ENCODE measurements around the gene RBSN. TPM values are rescaled to one million over a fixed set of nuclear protein-coding genes. Genes with fewer than 3 reads are reported as not detected.
A peak's percentile ranks its signal among the peaks of the same experiment; 100 is the strongest.

Gene RBSN
- total and polyA plus RNA-seq, 2 experiments from 2014 or later: 10.6 to 26.5 TPM

GRCh38 chr3:15097891-15098290 is 1.1 kb downstream of the RBSN start:
- Histone ChIP-seq H3F3A (replicated peaks; ENCODE audit: low read depth) (no peaks in the 10 kb centered on the region), H3K27ac (ENCODE audit: low read depth) (no peak overlapping the region), H3K4me1 (ENCODE audit: insufficient read depth) (no peaks in the 10 kb centered on the region), H3K27me3 (ENCODE audit: insufficient read depth) (no peaks in the 10 kb centered on the region), H3K4me3 (peak overlapping the region; percentile 95), H3K9me2 (ENCODE audit: insufficient read depth) (0 out of 2 replicates have a peak, but pooled peaks cover under 1% of the 10 kb centered on the region), H3K36me3 (ENCODE audit: insufficient read depth) (peaks cover 7% of the 10 kb centered on the region; the same call in 1 of the 2 replicates), H4K20me1 (replicated peaks; ENCODE audit: insufficient read depth) (no peaks in the 10 kb centered on the region), H2AFZ (no peak overlapping the region), H3K79me2 (replicated peaks; ENCODE audit: insufficient read depth) (peaks cover 19% of the 10 kb centered on the region), H3K4me2 (peak overlapping the region; percentile 98)
- TF ChIP-seq ZNF331 (CRISPR knock-in tag; IDR thresholded peaks at IDR 0.05; ENCODE audit: low read depth) (no peak), CREB1 (CRISPR knock-in tag; IDR thresholded peaks at IDR 0.05; ENCODE audit: low read depth) (no peak), ETS1 (IDR thresholded peaks at IDR 0.05) (no peak), ZNF462 (CRISPR knock-in tag; IDR thresholded peaks at IDR 0.05) (no peak), CTCF (conservative IDR thresholded peaks at IDR 0.05; ENCODE audit: low read depth in 2 of 2) (no peak), EZH2phosphoT487 (IDR thresholded peaks at IDR 0.05; ENCODE audit: unreplicated experiment) (no peak), NANOG (IDR thresholded peaks at IDR 0.05; ENCODE audit: borderline replicate concordance) (no peak), STAT1 (IDR thresholded peaks at IDR 0.05; ENCODE audit: unreplicated experiment) (no peak), ZNF114 (CRISPR knock-in tag; IDR thresholded peaks at IDR 0.05) (no peak), EZH2 (IDR thresholded peaks at IDR 0.05; ENCODE audit: low read depth, unreplicated experiment) (no peak), POLR2AphosphoS5 (IDR thresholded peaks at IDR 0.05; ENCODE audit: low read depth) (no peak), JUNB (IDR thresholded peaks at IDR 0.05; ENCODE audit: unreplicated experiment) (no peak)
- TF ChIP-seq, protein P1, sequence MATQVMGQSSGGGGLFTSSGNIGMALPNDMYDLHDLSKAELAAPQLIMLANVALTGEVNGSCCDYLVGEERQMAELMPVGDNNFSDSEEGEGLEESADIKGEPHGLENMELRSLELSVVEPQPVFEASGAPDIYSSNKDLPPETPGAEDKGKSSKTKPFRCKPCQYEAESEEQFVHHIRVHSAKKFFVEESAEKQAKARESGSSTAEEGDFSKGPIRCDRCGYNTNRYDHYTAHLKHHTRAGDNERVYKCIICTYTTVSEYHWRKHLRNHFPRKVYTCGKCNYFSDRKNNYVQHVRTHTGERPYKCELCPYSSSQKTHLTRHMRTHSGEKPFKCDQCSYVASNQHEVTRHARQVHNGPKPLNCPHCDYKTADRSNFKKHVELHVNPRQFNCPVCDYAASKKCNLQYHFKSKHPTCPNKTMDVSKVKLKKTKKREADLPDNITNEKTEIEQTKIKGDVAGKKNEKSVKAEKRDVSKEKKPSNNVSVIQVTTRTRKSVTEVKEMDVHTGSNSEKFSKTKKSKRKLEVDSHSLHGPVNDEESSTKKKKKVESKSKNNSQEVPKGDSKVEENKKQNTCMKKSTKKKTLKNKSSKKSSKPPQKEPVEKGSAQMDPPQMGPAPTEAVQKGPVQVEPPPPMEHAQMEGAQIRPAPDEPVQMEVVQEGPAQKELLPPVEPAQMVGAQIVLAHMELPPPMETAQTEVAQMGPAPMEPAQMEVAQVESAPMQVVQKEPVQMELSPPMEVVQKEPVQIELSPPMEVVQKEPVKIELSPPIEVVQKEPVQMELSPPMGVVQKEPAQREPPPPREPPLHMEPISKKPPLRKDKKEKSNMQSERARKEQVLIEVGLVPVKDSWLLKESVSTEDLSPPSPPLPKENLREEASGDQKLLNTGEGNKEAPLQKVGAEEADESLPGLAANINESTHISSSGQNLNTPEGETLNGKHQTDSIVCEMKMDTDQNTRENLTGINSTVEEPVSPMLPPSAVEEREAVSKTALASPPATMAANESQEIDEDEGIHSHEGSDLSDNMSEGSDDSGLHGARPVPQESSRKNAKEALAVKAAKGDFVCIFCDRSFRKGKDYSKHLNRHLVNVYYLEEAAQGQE (IDR thresholded peaks at IDR 0.05; ENCODE audit: unreplicated experiment): no peak
- no peak for DNase-seq (ENCODE audit: low spot score)
- Mint-ChIP-seq H3K36me3 (ENCODE audit: low read depth) (peaks cover 7% of the 10 kb centered on the region; the same call in 2 of the 3 replicates), H3K27ac (no peak overlapping the region), H3K9me3 (no peaks in the 10 kb centered on the region), H3K27me3 (ENCODE audit: insufficient read depth, low read depth, poor library complexity) (peaks cover 8% of the 10 kb centered on the region), H3K4me3 (peak overlapping the region; percentile 95), H3K4me1 (peaks cover 11% of the 10 kb centered on the region)
- no peak for ATAC-seq

Data from GM23338 (cell line).